Activated T-helper 17 cell treated with anti-CD3 and anti-CD28 coated beads, Interleukin-2, amount 50 U/mL, for 72 hours (primary cell): Measurements from ENCODE around the gene TMEM41A. TPM values are rescaled to one million over a fixed set of nuclear protein-coding genes. Genes with fewer than 3 reads are reported as not detected.

ENCODE experiments used
- ATAC-seq: fragments of 150-1000 bp; cut with Tn5 transposase; replicated peaks from 2 replicates; pipeline ENCODE4 v1.10.0; 2021; ENCODE audit warnings: mild to moderate bottlenecking, moderate library complexity
- H3K27ac Mint-ChIP-seq: one replicate; pipeline ENCODE4 v1.8.0; 2022; ENCODE audit warnings: mixed read lengths
- H3K27me3 Mint-ChIP-seq: one replicate; pipeline ENCODE4 v1.8.0; 2022; ENCODE audit warnings: mixed read lengths
- H3K36me3 Mint-ChIP-seq: one replicate; pipeline ENCODE4 v1.8.0; 2022; ENCODE audit warnings: low read depth, mild to moderate bottlenecking, mixed read lengths
- H3K4me1 Mint-ChIP-seq: one replicate; pipeline ENCODE4 v1.8.0; 2022; ENCODE audit warnings: mixed read lengths
- H3K4me3 Mint-ChIP-seq: one replicate; pipeline ENCODE4 v1.8.0; 2022; ENCODE audit warnings: mild to moderate bottlenecking, mixed read lengths
- H3K9me3 Mint-ChIP-seq: one replicate; pipeline ENCODE4 v1.8.0; 2022; ENCODE audit warnings: mixed read lengths
- total RNA-seq, 2 donors: library from RNA; stranded (reverse); gene quantifications; one replicate each; pipeline ENCODE4 v1.2.3, GENCODE V29; 2022

The TMEM41A gene
- total RNA-seq: 10 to 100 TPM; 30.6 to 49.9 TPM

- peak within 1 kb of the TSS; percentile 80 for H3K4me3 Mint-ChIP-seq
- no peaks in the 10 kb centered on the region for H3K27me3 Mint-ChIP-seq
- peak; percentile 98 for ATAC-seq
- peak within 1 kb of the TSS; percentile 56 for H3K27ac Mint-ChIP-seq
- no peaks in the 10 kb centered on the region for H3K9me3 Mint-ChIP-seq
- H3K4me1 Mint-ChIP-seq: peaks cover 13% of the 10 kb centered on the region
- peaks cover 56% of the 10 kb centered on the region for H3K36me3 Mint-ChIP-seq
Observed at GRCh38 chr3:185498503-185499396, at the start of gene TMEM41A. Gene TMEM41A, minus strand, starts transcription at chr3:185499035. Its CDS starts 74 bp downstream, at chr3:185498961.

- peaks cover 7% of the 10 kb centered on the region for H3K4me1 Mint-ChIP-seq
- no peak overlapping the region for H3K4me3 Mint-ChIP-seq
- H3K27ac Mint-ChIP-seq: no peak overlapping the region
- H3K27me3 Mint-ChIP-seq: no peaks in the 10 kb centered on the region
- ATAC-seq: no peak
- no peaks in the 10 kb centered on the region for H3K9me3 Mint-ChIP-seq
- no peaks in the 10 kb centered on the region for H3K36me3 Mint-ChIP-seq
Observed at GRCh38 chr3:185540695-185541094, 41.9 kb upstream of the TMEM41A start.

GRCh38 chr3:185539934-185540333, 41.1 kb upstream of the TMEM41A start:
- no peak for ATAC-seq
- Mint-ChIP-seq H3K4me1 (peaks cover 7% of the 10 kb centered on the region), H3K4me3 (no peak overlapping the region), H3K27me3 (no peaks in the 10 kb centered on the region), H3K9me3 (no peaks in the 10 kb centered on the region), H3K36me3 (no peaks in the 10 kb centered on the region), H3K27ac (no peak overlapping the region)

- H3K4me3 Mint-ChIP-seq: peak overlapping the region; percentile 59
- peaks cover 7% of the 10 kb centered on the region for H3K4me1 Mint-ChIP-seq
- H3K27me3 Mint-ChIP-seq: no peaks in the 10 kb centered on the region
- H3K9me3 Mint-ChIP-seq: no peaks in the 10 kb centered on the region
- H3K27ac Mint-ChIP-seq: peak overlapping the region; percentile 80
- H3K36me3 Mint-ChIP-seq: no peaks in the 10 kb centered on the region
- peak; percentile 98 for ATAC-seq
Observed at GRCh38 chr3:185537369-185537970, 38.6 kb upstream of the TMEM41A start.

GRCh38 chr3:185534511-185534910, 35.7 kb upstream of the TMEM41A start:
- H3K36me3 Mint-ChIP-seq: no peaks in the 10 kb centered on the region
- no peaks in the 10 kb centered on the region for H3K9me3 Mint-ChIP-seq
- no peak overlapping the region for H3K4me3 Mint-ChIP-seq
- H3K27me3 Mint-ChIP-seq: no peaks in the 10 kb centered on the region
- no peak overlapping the region for H3K27ac Mint-ChIP-seq
- H3K4me1 Mint-ChIP-seq: peaks cover 7% of the 10 kb centered on the region
- ATAC-seq: no peak

GRCh38 chr3:185532901-185533300, 34.1 kb upstream of the TMEM41A start:
- no peak overlapping the region for H3K4me3 Mint-ChIP-seq
- peaks cover 7% of the 10 kb centered on the region for H3K4me1 Mint-ChIP-seq
- no peaks in the 10 kb centered on the region for H3K27me3 Mint-ChIP-seq
- H3K36me3 Mint-ChIP-seq: no peaks in the 10 kb centered on the region
- no peaks in the 10 kb centered on the region for H3K9me3 Mint-ChIP-seq
- no peak for ATAC-seq
- no peak overlapping the region for H3K27ac Mint-ChIP-seq

GRCh38 chr3:185530856-185531255, 32.0 kb upstream of the TMEM41A start:
- Mint-ChIP-seq H3K36me3 (no peaks in the 10 kb centered on the region), H3K4me1 (no peaks in the 10 kb centered on the region), H3K4me3 (no peak overlapping the region), H3K27ac (no peak overlapping the region), H3K27me3 (no peaks in the 10 kb centered on the region), H3K9me3 (no peaks in the 10 kb centered on the region)
- no peak for ATAC-seq

- Mint-ChIP-seq H3K27ac (no peak overlapping the region), H3K4me3 (no peak overlapping the region), H3K36me3 (no peaks in the 10 kb centered on the region), H3K4me1 (no peaks in the 10 kb centered on the region), H3K9me3 (no peaks in the 10 kb centered on the region), H3K27me3 (peaks cover 3% of the 10 kb centered on the region)
- no peak for ATAC-seq
Observed at GRCh38 chr3:185528532-185528931, 29.7 kb upstream of the TMEM41A start.

- no peaks in the 10 kb centered on the region for H3K36me3 Mint-ChIP-seq
- no peaks in the 10 kb centered on the region for H3K4me1 Mint-ChIP-seq
- H3K9me3 Mint-ChIP-seq: no peaks in the 10 kb centered on the region
- ATAC-seq: no peak
- no peak overlapping the region for H3K4me3 Mint-ChIP-seq
- H3K27ac Mint-ChIP-seq: no peak overlapping the region
- peaks cover 5% of the 10 kb centered on the region for H3K27me3 Mint-ChIP-seq
Observed at GRCh38 chr3:185527364-185527763, 28.5 kb upstream of the TMEM41A start.

GRCh38 chr3:185526349-185526951, 27.6 kb upstream of the TMEM41A start:
- no peak for ATAC-seq
- Mint-ChIP-seq H3K4me1 (no peaks in the 10 kb centered on the region), H3K27ac (no peak overlapping the region), H3K9me3 (no peaks in the 10 kb centered on the region), H3K4me3 (no peak overlapping the region), H3K27me3 (peaks cover 8% of the 10 kb centered on the region), H3K36me3 (no peaks in the 10 kb centered on the region)

- no peaks in the 10 kb centered on the region for H3K9me3 Mint-ChIP-seq
- ATAC-seq: no peak
- H3K36me3 Mint-ChIP-seq: no peaks in the 10 kb centered on the region
- peaks cover 23% of the 10 kb centered on the region for H3K27me3 Mint-ChIP-seq
- H3K27ac Mint-ChIP-seq: no peak overlapping the region
- H3K4me3 Mint-ChIP-seq: no peak overlapping the region
- H3K4me1 Mint-ChIP-seq: no peaks in the 10 kb centered on the region
Observed at GRCh38 chr3:185521349-185522138, 22.7 kb upstream of the TMEM41A start.

- Mint-ChIP-seq H3K27me3 (peaks cover 28% of the 10 kb centered on the region), H3K4me3 (no peak overlapping the region), H3K9me3 (no peaks in the 10 kb centered on the region), H3K27ac (no peak overlapping the region), H3K4me1 (no peaks in the 10 kb centered on the region), H3K36me3 (no peaks in the 10 kb centered on the region)
- no peak for ATAC-seq
Observed at GRCh38 chr3:185519021-185519420, 20.2 kb upstream of the TMEM41A start.

GRCh38 chr3:185517387-185518130, 18.7 kb upstream of the TMEM41A start:
- no peaks in the 10 kb centered on the region for H3K9me3 Mint-ChIP-seq
- no peak for ATAC-seq
- H3K27ac Mint-ChIP-seq: no peak overlapping the region
- no peaks in the 10 kb centered on the region for H3K4me1 Mint-ChIP-seq
- no peaks in the 10 kb centered on the region for H3K36me3 Mint-ChIP-seq
- H3K27me3 Mint-ChIP-seq: peaks cover 30% of the 10 kb centered on the region
- H3K4me3 Mint-ChIP-seq: no peak overlapping the region

GRCh38 chr3:185511711-185512110, 12.9 kb upstream of the TMEM41A start:
- Mint-ChIP-seq H3K4me1 (no peaks in the 10 kb centered on the region), H3K4me3 (no peak overlapping the region)
- no peak for ATAC-seq

More at GRCh38 chr3:185511711-185512110, 12.9 kb upstream of the TMEM41A start:
- no peaks in the 10 kb centered on the region for H3K9me3 Mint-ChIP-seq
- H3K27me3 Mint-ChIP-seq: peaks cover 14% of the 10 kb centered on the region
- no peak overlapping the region for H3K27ac Mint-ChIP-seq
- H3K36me3 Mint-ChIP-seq: no peaks in the 10 kb centered on the region
